ENCODE data around the gene ANXA6. TPM values are rescaled to one million over a fixed set of nuclear protein-coding genes. Genes with fewer than 3 reads are reported as not detected.

Gene ANXA6
- total RNA-seq, 1 donor from 2014 or later = 143 TPM

GRCh38 chr5:151053796-151054462, 103.7 kb downstream of the ANXA6 start:
- H3K27me3 ChIP-seq = no peaks in the 10 kb centered on the region
- no peak overlapping the region for H3K27ac ChIP-seq
- no peak for ATAC-seq
- H3K4me3 ChIP-seq = no peak overlapping the region
- TF ChIP-seq CTCF (IDR thresholded peaks at IDR 0.05) = no peak
- intact Hi-C loops (cut with DNase I) = loop anchor here (5.0 to 10.0 kb wide), 2 partner anchors 63 to 181 kb away; no protein-coding TSS in a partner anchor
- peaks cover 15% of the 10 kb centered on the region for H3K4me1 ChIP-seq
- DNase-seq = no peak
- no peaks in the 10 kb centered on the region for H3K9me3 ChIP-seq
- peaks cover 87% of the 10 kb centered on the region for H3K36me3 ChIP-seq

DNA sequence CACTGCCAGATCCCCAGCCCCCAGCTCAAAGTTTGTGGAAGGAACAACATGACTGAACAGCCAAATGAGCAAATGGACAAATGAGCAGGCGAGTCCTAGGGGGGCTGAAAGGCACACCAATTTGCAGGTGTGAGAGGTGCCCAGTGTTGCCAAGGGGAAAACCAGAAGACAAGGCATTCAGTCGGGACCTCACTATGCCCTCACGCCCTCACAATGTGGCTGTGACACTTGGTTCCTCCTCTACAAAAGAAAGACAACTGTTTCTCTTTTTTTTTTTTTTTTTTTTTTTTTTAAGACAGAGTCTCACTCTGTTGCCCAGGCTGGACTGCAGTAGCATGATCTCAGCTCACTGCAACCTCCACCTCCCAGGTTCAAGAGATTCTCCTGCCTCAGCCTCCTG, 104.7 kb downstream of the ANXA6 start:
- H3K9me3 ChIP-seq = no peaks in the 10 kb centered on the region
- no peaks in the 10 kb centered on the region for H3K27me3 ChIP-seq
- H3K4me3 ChIP-seq = no peak overlapping the region
- peaks cover 11% of the 10 kb centered on the region for H3K4me1 ChIP-seq
- no peak overlapping the region for H3K27ac ChIP-seq
- DNase-seq (no peak), ATAC-seq (no peak)
- no peak for TF ChIP-seq CTCF (IDR thresholded peaks at IDR 0.05)
- intact Hi-C loops (cut with DNase I) = loop anchor here (5.0 to 10.0 kb wide), 2 partner anchors 64 to 182 kb away; no protein-coding TSS in a partner anchor
- peaks cover 88% of the 10 kb centered on the region for H3K36me3 ChIP-seq

DNA sequence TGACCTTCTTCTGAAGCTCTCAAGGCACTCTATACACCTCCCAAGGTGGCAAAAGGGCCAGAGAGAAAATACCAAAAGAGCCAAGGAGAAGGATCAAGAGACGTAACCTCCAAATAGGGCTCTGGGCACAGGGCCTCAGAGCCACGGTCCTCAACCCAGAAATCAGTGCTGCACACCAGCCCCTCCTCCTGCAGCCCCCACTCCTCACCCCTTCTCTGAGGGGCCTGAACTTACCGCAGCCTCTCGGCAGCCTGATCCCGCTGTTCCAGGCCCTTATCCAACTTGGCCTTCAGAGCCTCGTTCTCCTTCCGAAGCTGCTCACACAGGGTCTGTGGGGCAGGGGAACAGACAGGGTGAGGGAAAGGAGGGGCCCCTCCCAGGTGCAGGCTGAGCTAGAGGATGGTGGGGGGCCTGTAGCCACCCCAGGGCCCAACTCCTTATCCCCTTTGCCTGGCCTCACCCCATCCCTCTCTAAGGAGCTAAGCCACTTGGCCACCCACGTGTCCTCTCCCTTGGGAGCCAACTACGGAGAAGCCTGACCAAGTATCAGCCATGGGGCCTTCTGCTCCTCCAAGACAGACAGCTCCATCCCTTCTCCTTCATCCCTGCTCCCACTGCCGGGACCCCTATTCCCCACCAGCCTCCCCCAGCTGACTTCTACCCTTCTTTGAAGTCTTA, 105.5 kb downstream of the ANXA6 start:
- Histone ChIP-seq H3K27me3 (no peaks in the 10 kb centered on the region), H3K4me3 (no peak overlapping the region), H3K36me3 (peaks cover 91% of the 10 kb centered on the region), H3K9me3 (no peaks in the 10 kb centered on the region), H3K4me1 (peaks cover 11% of the 10 kb centered on the region), H3K27ac (peak overlapping the region; percentile 73)
- DNase-seq (no peak), ATAC-seq (no peak)
- intact Hi-C loops (cut with DNase I) = loop anchor here (5.0 to 10.0 kb wide), 2 partner anchors 65 to 183 kb away; no protein-coding TSS in a partner anchor
- no peak for TF ChIP-seq CTCF (IDR thresholded peaks at IDR 0.05)

GRCh38 chr5:151051066-151051930, 106.3 kb downstream of the ANXA6 start:
- no peak overlapping the region for H3K4me3 ChIP-seq
- H3K4me1 ChIP-seq = peaks cover 8% of the 10 kb centered on the region
- ATAC-seq (peak; percentile 94), DNase-seq (peak; percentile 84)
- H3K9me3 ChIP-seq = no peaks in the 10 kb centered on the region
- no peaks in the 10 kb centered on the region for H3K27me3 ChIP-seq
- peak overlapping the region; percentile 73 for H3K27ac ChIP-seq
- H3K36me3 ChIP-seq = peaks cover 91% of the 10 kb centered on the region
- TF ChIP-seq CTCF (IDR thresholded peaks at IDR 0.05) = peak; percentile 89
- intact Hi-C loops (cut with DNase I) = loop anchor here (5.0 to 10.0 kb wide), 2 partner anchors 66 to 184 kb away; no protein-coding TSS in a partner anchor

Other genes starting within 250 kb of the ANXA6 start
- 1,259 TPM for gene GPX3, start 137.2 kb downstream of the ANXA6 start, total RNA-seq
- gene TNIP1, start 76.7 kb downstream of the ANXA6 start, total RNA-seq = 120 TPM
- gene CCDC69, start 66.3 kb upstream of the ANXA6 start, total RNA-seq = 81.9 TPM
- gene GM2A, start 95.4 kb upstream of the ANXA6 start, total RNA-seq = 104 TPM
- gene SLC36A3, start 146.0 kb upstream of the ANXA6 start, total RNA-seq = not detected
- gene SLC36A2, start 189.8 kb upstream of the ANXA6 start, total RNA-seq = not detected